ENCODE measurements around the gene NOS3. TPM values are rescaled to one million over a fixed set of nuclear protein-coding genes. Genes with fewer than 3 reads are reported as not detected.

Gene NOS3
- total RNA-seq, 3 donors from 2014 or later (not counting 1 experiment from before 2014, with no cell fraction given), result 2.6 to 5.9 (median 3.8) TPM

GRCh38 chr7:150954201-150954985, 36.4 kb upstream of the NOS3 start:
- no peak for TF ChIP-seq CTCF (IDR thresholded peaks at IDR 0.05)
- 86% methylated on average over 9 of the region's 9 CpGs for WGBS (ENCODE audit: insufficient coverage)
- Mint-ChIP-seq H3K9me3 (no peaks in the 10 kb centered on the region), H3K36me3 (no peaks in the 10 kb centered on the region), H3K4me1 (peaks cover 0 to 9% of the 10 kb centered on the region in 2 donors), H3K27me3 (ENCODE audit: low read depth in 2 of 2) (peaks cover 22 to 23% of the 10 kb centered on the region in 2 donors), H3K4me3 (no peak overlapping the region), H3K27ac (no peak overlapping the region)
- intact Hi-C loops (cut with micrococcal nuclease), result no loop called here
- H3K27me3 ChIP-seq (ENCODE audit: control insufficient read depth, insufficient read depth, low read length), result peaks cover 7% of the 10 kb centered on the region
- H3K4me3 ChIP-seq (ENCODE audit: low read length), result no peak overlapping the region
- H3K27ac ChIP-seq (ENCODE audit: low read length), result no peak overlapping the region
- no peaks in the 10 kb centered on the region for H3K4me1 ChIP-seq (ENCODE audit: control insufficient read depth, insufficient read depth, low read length)
- no peaks in the 10 kb centered on the region for H3K36me3 ChIP-seq (ENCODE audit: control insufficient read depth, insufficient read depth, low read length)
- H3K9me3 ChIP-seq (ENCODE audit: control insufficient read depth, insufficient read depth, low read length), result no peaks in the 10 kb centered on the region
- no peak for ATAC-seq
- no peak for DNase-seq

GRCh38 chr7:150954986-150955518, 35.8 kb upstream of the NOS3 start:
- no peak overlapping the region for H3K27ac Mint-ChIP-seq
- peaks cover 0 to 9% of the 10 kb centered on the region in 2 donors for H3K4me1 Mint-ChIP-seq
- no peak overlapping the region for H3K4me3 Mint-ChIP-seq
- H3K36me3 Mint-ChIP-seq, result no peaks in the 10 kb centered on the region
- 78% methylated on average over 21 of the region's 21 CpGs for WGBS (ENCODE audit: insufficient coverage)
- no peak overlapping the region for H3K27ac ChIP-seq (ENCODE audit: low read length)
- H3K27me3 ChIP-seq (ENCODE audit: control insufficient read depth, insufficient read depth, low read length), result peaks cover 7% of the 10 kb centered on the region
- TF ChIP-seq CTCF (IDR thresholded peaks at IDR 0.05), result no peak
- no peaks in the 10 kb centered on the region for H3K9me3 ChIP-seq (ENCODE audit: control insufficient read depth, insufficient read depth, low read length)
- no peak overlapping the region for H3K4me3 ChIP-seq (ENCODE audit: low read length)
- intact Hi-C loops (cut with micrococcal nuclease), result no loop called here
- H3K27me3 Mint-ChIP-seq (ENCODE audit: low read depth in 2 of 2), result peaks cover 29% of the 10 kb centered on the region in 2 donors
- ATAC-seq (no peak), DNase-seq (no peak)
- no peaks in the 10 kb centered on the region for H3K4me1 ChIP-seq (ENCODE audit: control insufficient read depth, insufficient read depth, low read length)
- H3K9me3 Mint-ChIP-seq, result no peaks in the 10 kb centered on the region
- H3K36me3 ChIP-seq (ENCODE audit: control insufficient read depth, insufficient read depth, low read length), result no peaks in the 10 kb centered on the region

GRCh38 chr7:150955519-150956394, 35.1 kb upstream of the NOS3 start:
- whole genome bisulfite sequencing (ENCODE audit: insufficient coverage), result 23% methylated on average over 34 of the region's 38 CpGs
- H3K4me1 Mint-ChIP-seq, result peaks cover 0 to 9% of the 10 kb centered on the region in 2 donors
- H3K36me3 ChIP-seq (ENCODE audit: control insufficient read depth, insufficient read depth, low read length), result no peaks in the 10 kb centered on the region
- no peak overlapping the region for H3K4me3 Mint-ChIP-seq
- H3K27ac ChIP-seq (ENCODE audit: low read length), result no peak overlapping the region
- no peak overlapping the region for H3K4me3 ChIP-seq (ENCODE audit: low read length)
- peaks cover 33 to 35% of the 10 kb centered on the region in 2 donors for H3K27me3 Mint-ChIP-seq (ENCODE audit: low read depth in 2 of 2)
- ATAC-seq (peak in 1 of 3 donors; percentile 17), DNase-seq (no peak)
- H3K36me3 Mint-ChIP-seq, result no peaks in the 10 kb centered on the region
- TF ChIP-seq CTCF (IDR thresholded peaks at IDR 0.05), result no peak
- H3K9me3 ChIP-seq (ENCODE audit: control insufficient read depth, insufficient read depth, low read length), result no peaks in the 10 kb centered on the region
- H3K27ac Mint-ChIP-seq, result no peak overlapping the region
- peaks cover 7% of the 10 kb centered on the region for H3K27me3 ChIP-seq (ENCODE audit: control insufficient read depth, insufficient read depth, low read length)
- no peaks in the 10 kb centered on the region for H3K9me3 Mint-ChIP-seq
- no peaks in the 10 kb centered on the region for H3K4me1 ChIP-seq (ENCODE audit: control insufficient read depth, insufficient read depth, low read length)
- intact Hi-C loops (cut with micrococcal nuclease), result no loop called here
